22Rv1 (cell line): ENCODE measurements around the gene PAX4.

Source experiments
- H3K27ac ChIP-seq: fragments of 450-650 bp; 2 replicates; pipeline ENCODE4 v1.5.1; 2017
- ZFX ChIP-seq: fragments of 450-650 bp; IDR thresholded peaks from 2 replicates; pipeline ENCODE4 v1.6.1; 2017; ENCODE audit warnings: antibody characterized with exemption, borderline replicate concordance
- TF ChIP-seq, protein P1 (sequence below): fragments of 450-650 bp; IDR thresholded peaks from 2 replicates; pipeline ENCODE4 v1.5.1; 2017; ENCODE audit warnings: mild to moderate bottlenecking

The PAX4 gene

DNA sequence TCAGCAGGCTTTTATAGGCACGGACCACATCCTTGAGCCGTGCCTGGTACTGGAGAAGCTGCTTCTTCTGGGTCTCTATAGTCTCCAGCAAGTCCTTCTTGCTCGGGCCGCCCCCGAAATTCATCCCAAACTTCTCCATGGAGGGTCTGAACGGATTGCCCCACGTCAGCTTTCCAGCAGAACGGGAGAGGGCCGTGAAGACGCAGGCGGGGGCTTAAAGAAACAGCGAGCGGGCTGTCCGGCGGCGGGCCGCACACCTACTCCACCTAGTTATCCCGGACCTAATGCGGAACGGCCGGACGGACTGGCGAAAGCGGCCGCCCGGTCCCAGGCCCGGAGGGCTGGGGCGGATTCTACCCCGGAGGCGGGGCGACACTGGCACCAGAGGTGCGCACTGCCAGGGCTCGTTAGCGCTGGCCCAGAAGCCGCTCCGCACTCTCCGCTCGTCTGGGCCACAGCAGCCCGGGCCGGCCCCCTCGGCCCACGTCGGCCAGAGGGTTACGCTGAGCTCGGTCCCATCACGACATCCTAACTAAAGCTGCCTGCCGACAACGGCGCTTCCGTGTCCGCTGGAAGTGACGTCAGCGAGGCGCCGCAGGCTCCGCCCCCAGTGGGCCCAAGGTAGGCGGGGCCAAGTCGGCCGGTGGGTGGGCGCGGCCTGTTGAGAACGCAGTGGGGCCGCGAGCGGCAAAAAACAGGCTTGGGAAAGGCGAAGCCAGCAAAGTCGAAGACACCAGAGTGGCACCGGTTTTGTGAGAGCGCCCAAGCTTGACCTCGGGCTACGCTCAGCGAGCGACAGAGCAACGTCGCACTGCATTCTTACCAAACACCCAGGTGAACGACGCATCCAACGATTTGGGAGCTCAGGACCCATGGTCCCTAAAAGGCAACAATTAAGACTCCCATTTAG is 32.6 kb downstream of the PAX4 start, which contains the start of gene GCC1:
GCC1 (minus strand) TSS at position 553 of the 910 bp plus-strand sequence; CDS start at position 139, 414 bp downstream.
- no peak for TF ChIP-seq ZFX
- H3K27ac ChIP-seq = peak within 1 kb of the TSS; percentile 88

DNA sequence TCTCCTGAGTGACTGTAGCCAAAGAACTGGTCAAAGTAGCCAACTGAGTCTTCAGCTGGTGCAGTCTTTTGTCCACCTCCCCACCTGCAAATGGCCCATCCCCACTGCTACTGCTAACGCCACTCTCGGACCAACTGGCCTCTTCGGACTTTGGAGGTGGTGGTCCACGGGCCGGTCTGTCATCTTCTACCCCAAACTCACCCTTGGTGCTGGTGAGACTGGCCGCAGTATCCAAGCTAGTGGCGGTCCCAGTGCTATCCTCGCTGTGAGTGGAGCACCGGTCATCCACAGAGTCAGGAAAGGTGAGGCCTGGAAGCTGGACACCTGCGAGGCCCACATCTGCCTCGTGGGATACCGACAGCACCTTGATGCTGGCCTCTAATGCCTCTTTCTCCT is 33.3 kb downstream of the PAX4 start:
- H3K27ac ChIP-seq = peak overlapping the region; percentile 88
- TF ChIP-seq, protein P1, sequence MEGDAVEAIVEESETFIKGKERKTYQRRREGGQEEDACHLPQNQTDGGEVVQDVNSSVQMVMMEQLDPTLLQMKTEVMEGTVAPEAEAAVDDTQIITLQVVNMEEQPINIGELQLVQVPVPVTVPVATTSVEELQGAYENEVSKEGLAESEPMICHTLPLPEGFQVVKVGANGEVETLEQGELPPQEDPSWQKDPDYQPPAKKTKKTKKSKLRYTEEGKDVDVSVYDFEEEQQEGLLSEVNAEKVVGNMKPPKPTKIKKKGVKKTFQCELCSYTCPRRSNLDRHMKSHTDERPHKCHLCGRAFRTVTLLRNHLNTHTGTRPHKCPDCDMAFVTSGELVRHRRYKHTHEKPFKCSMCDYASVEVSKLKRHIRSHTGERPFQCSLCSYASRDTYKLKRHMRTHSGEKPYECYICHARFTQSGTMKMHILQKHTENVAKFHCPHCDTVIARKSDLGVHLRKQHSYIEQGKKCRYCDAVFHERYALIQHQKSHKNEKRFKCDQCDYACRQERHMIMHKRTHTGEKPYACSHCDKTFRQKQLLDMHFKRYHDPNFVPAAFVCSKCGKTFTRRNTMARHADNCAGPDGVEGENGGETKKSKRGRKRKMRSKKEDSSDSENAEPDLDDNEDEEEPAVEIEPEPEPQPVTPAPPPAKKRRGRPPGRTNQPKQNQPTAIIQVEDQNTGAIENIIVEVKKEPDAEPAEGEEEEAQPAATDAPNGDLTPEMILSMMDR = no peak
- TF ChIP-seq ZFX = no peak

DNA sequence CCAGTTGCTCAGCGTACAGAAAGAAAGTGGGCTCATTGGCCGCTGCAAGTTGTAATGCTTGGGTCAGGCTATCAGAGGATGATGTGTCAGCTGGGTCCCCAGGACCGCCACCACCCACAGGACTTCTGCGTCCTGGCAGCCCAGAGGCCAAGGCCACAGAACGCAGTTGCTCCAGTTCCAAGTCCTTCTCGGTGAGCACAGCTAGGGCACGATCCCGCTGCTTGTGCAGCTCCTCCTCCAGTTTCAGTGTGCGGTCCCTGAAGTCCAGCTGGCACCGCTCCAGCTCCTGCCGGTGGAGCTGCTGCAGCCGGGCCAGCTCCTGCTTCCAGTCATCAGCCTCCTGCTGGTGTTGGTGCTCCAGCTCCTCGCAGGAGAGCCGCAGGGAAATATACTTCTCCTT is 35.6 kb downstream of the PAX4 start:
- H3K27ac ChIP-seq = no peak overlapping the region
- TF ChIP-seq, protein P1 = no peak
- no peak for TF ChIP-seq ZFX

DNA sequence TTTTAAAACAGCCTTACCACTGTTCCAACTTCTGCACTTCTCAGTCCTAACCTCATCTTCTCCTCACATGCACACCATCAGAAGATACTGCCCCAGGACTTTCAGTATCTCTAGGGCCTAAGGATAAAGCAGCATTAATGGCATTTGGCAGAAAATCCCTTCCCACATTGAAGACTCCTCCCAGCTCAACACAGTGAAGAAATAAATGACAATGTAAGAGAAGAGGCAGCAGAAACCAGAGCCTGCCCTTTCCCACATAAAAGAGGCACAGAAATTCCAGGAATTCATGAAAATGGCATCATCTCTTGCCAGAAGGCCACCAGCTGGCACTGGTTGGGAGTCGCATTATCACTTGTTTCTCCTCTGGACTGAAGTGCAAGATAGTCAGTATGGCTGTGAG is 36.2 kb downstream of the PAX4 start:
- H3K27ac ChIP-seq = no peak overlapping the region
- TF ChIP-seq, protein P1 = no peak
- TF ChIP-seq ZFX = no peak

DNA sequence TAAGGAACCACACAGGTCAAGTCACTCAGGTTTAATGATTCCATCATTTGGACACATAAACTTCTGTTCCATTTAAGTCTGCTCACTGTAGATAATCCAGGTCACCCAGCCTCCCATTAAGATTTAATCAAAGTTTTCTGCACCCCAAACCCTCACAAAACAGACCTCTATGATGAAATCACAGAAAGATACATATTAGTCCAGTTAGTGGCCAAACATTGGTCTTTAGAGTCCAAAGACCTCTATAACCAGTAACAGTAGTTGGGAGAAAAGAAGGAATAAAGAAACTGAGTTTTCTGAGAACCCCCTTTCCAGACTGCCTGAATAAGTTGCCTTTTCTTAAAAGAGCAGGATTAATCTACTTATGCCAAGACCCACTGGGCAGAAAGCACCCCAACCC is 37.3 kb downstream of the PAX4 start:
- H3K27ac ChIP-seq = no peak overlapping the region
- TF ChIP-seq, protein P1 = no peak
- no peak for TF ChIP-seq ZFX

DNA sequence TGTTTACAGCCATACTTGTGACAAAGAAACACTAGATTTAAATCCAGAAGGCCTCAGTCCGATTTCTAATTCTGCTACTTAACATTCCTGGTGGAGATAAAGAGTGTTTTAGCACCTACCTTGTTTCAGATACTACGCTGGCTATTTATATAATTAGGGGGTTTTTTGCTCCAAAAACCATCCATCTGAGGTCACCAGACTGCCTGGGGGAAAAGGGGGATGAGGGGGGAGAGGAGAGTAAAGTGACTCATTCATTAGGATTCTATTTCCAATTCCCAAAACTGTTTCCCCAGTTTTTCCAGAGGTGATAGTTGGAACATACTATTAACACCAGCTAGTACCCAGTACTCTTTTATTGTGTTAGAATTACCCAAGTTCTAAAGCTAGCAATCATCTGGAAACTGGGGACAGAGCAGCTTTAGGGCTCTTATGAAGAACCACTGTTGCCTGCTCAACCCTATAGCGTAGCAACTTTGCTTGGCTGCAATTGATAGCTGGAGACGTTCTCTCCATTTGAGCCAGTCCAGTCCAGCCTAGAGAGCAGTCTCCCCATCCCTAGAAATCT is 39.1 kb downstream of the PAX4 start:
- TF ChIP-seq ZFX = no peak
- TF ChIP-seq, protein P1 = no peak
- no peak overlapping the region for H3K27ac ChIP-seq

DNA sequence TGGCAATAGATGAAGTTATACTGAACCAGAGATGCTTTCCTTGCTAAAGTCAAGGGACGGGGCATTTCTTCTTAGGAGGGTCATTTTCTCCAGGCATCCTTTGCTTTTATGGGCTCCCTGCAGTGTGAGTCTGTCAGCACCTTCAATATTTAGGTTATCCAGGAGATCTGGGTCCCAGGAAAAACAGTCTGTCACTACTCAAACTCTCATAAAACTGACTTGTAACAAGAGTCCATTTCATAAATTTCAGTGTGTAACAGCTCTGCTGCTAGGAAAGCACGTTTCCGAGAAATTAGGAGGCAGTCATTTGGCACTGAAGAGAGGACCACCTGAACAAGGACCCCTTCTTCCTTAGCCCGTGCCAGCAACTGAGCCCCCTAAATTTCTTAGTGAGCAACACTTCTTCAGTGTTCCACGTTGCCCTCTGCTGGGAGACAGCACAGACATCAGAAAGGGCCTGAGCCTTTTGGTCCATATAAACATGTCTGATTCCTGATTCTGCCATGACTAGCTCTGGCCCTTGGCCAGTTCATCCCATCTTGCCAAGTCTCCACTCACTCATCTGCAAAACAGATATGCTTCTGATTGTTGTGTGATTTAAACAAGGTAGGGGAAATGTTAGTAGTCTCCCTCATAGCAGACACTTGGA is 39.8 kb downstream of the PAX4 start:
- TF ChIP-seq, protein P1 = peak; percentile 33
- no peak for TF ChIP-seq ZFX

More for the DNA sequence above, 39.8 kb downstream of the PAX4 start:
- no peak overlapping the region for H3K27ac ChIP-seq
